ENCODE data around the gene EML3.

GRCh38 chr11:62593434-62594044 lies 19.0 kb downstream of the EML3 start:
- TF ChIP-seq CTCF (IDR thresholded peaks at IDR 0.05) (peak; percentile 71), EZH2phosphoT487 (IDR thresholded peaks at IDR 0.05) (no peak), EZH2 (IDR thresholded peaks at IDR 0.05) (no peak)
